Prostate gland (tissue), 2 donors: ENCODE measurements around the gene CHTOP. TPM values are rescaled to one million over a fixed set of nuclear protein-coding genes. Genes with fewer than 3 reads are reported as not detected.
A peak's percentile ranks its signal among the peaks of the same experiment; 100 is the strongest.

Source experiments
- DNase-seq: peaks from one replicate; pipeline ENCODE4 v3.0.0-alpha.2; 2019; ENCODE audit warnings: low spot score
- H3K27ac ChIP-seq, 2 donors: fragments of 200-600 bp; sonication (generic); 2 replicates each; pipeline ENCODE4 v1.5.1; 2017 to 2019
- H3K27me3 ChIP-seq: fragments of 200-600 bp; sonication (generic); replicated peaks from 2 replicates; pipeline ENCODE4 v1.5.1; 2019; ENCODE audit not compliant: insufficient read depth
- H3K36me3 ChIP-seq, 2 donors: fragments of 200-600 bp; sonication (generic); 1 replicate in 1 of 2; 2 replicates in 1 of 2; pipeline versions ENCODE4 v1.5.1 to v1.8.1; 2017 to 2019
- H3K4me1 ChIP-seq: fragments of 200-600 bp; sonication (generic); replicated peaks from 2 replicates; pipeline ENCODE4 v1.5.1; 2019
- H3K4me3 ChIP-seq, 2 donors: fragments of 200-600 bp; sonication (generic); 2 replicates each; pipeline ENCODE4 v1.5.1; 2017 to 2019
- H3K9me3 ChIP-seq: fragments of 200-600 bp; sonication (generic); 2 replicates; pipeline ENCODE4 v1.5.1; 2017
- CTCF ChIP-seq, 4 experiments: fragments of 200-600 bp in 2 of 4; fragments of 450-650 bp in 2 of 4; sonication (generic) in 2 of 4; IDR thresholded peaks; 1 replicate in 3 of 4; 2 replicates in 1 of 4; pipeline ENCODE4 v1.5.1; 2016 to 2019; ENCODE audit warnings: antibody characterized with exemption in 4 of 4, mild to moderate bottlenecking in 2 of 4, moderate library complexity in 2 of 4
- POLR2A ChIP-seq: fragments of 450-650 bp; IDR thresholded peaks from one replicate; pipeline ENCODE4 v1.6.1; 2016; ENCODE audit warnings: antibody characterized with exemption, mild to moderate bottlenecking
- POLR2AphosphoS5 ChIP-seq: sonication (generic); formaldehyde crosslinking; IDR thresholded peaks from one replicate; pipeline ENCODE4 v1.6.1; 2017; ENCODE audit warnings: antibody characterized with exemption
- WGBS: methylation state at CpG from one replicate; pipeline ENCODE4 v1.1.5; 2018; 5-methylcytosine and 5-hydroxymethylcytosine counted together
- intact Hi-C: fragments of 100-400 bp; cut with DNase I; formaldehyde crosslinking; loops from one replicate; pipeline ENCODE4 v1.14.2; 2022
- total RNA-seq, 2 donors: library from RNA; depleted of rRNA; stranded (reverse); fragments of >200 nt; gene quantifications; one replicate each; pipeline ENCODE4 v1.1.0, GENCODE V29; 2016

Gene CHTOP
- total RNA-seq, 2 donors from 2014 or later = 60.6 to 74.4 TPM

GRCh38 chr1:153619171-153619570 lies 14.7 kb upstream of the CHTOP start:
- DNase-seq = no peak
- TF ChIP-seq CTCF (IDR thresholded peaks at IDR 0.05) (no peak), POLR2A (no peak), POLR2AphosphoS5 (no peak)
- Histone ChIP-seq H3K4me1 (no peaks in the 10 kb centered on the region), H3K4me3 (no peak overlapping the region), H3K27me3 (no peaks in the 10 kb centered on the region), H3K9me3 (no peaks in the 10 kb centered on the region), H3K27ac (no peak overlapping the region), H3K36me3 (no peaks in the 10 kb centered on the region)
- WGBS = 89% methylated on average over 6 of the region's 6 CpGs
- intact Hi-C loops = no loop called here

- no peak for DNase-seq
- WGBS = 77% methylated on average over 7 of the region's 7 CpGs
- intact Hi-C loops = no loop called here
- Histone ChIP-seq H3K4me1 (peaks cover 5% of the 10 kb centered on the region), H3K27me3 (no peaks in the 10 kb centered on the region), H3K27ac (no peak overlapping the region), H3K9me3 (no peaks in the 10 kb centered on the region), H3K4me3 (no peak overlapping the region), H3K36me3 (no peaks in the 10 kb centered on the region)
- TF ChIP-seq POLR2AphosphoS5 (no peak), CTCF (IDR thresholded peaks at IDR 0.05) (no peak), POLR2A (no peak)
Measured at GRCh38 chr1:153623101-153623500, 10.8 kb upstream of the CHTOP start.

- Histone ChIP-seq H3K4me3 (no peak overlapping the region), H3K27ac (no peak overlapping the region)
- intact Hi-C loops = loop anchor here (5.0 kb wide), 1 partner anchor 53 kb away; no protein-coding TSS in a partner anchor
Measured at GRCh38 chr1:153624965-153625611, 8.8 kb upstream of the CHTOP start.

GRCh38 chr1:153626477-153626903 lies 7.4 kb upstream of the CHTOP start:
- intact Hi-C loops = loop anchor here (5.0 kb wide), 1 partner anchor 54 kb away; no protein-coding TSS in a partner anchor
- WGBS = 58% methylated on average over 2 of the region's 3 CpGs
- H3K4me3 ChIP-seq = peak overlapping the region; percentile 37 to 45
- no peaks in the 10 kb centered on the region for H3K9me3 ChIP-seq
- H3K27ac ChIP-seq = peak overlapping the region; percentile 84
- no peaks in the 10 kb centered on the region for H3K27me3 ChIP-seq
- no peaks in the 10 kb centered on the region for H3K36me3 ChIP-seq
- peaks cover 5% of the 10 kb centered on the region for H3K4me1 ChIP-seq
- no peak for TF ChIP-seq POLR2AphosphoS5
- TF ChIP-seq POLR2A = no peak
- no peak for TF ChIP-seq CTCF (IDR thresholded peaks at IDR 0.05)
- DNase-seq = no peak

More at GRCh38 chr1:153624965-153625611, 8.8 kb upstream of the CHTOP start:
- DNase-seq = no peak
- H3K36me3 ChIP-seq = no peaks in the 10 kb centered on the region
- 92% methylated on average over 10 of the region's 10 CpGs for WGBS
- H3K27me3 ChIP-seq = no peaks in the 10 kb centered on the region
- TF ChIP-seq CTCF (IDR thresholded peaks at IDR 0.05) (no peak), POLR2A (no peak), POLR2AphosphoS5 (no peak)
- H3K9me3 ChIP-seq = no peaks in the 10 kb centered on the region
- peaks cover 5% of the 10 kb centered on the region for H3K4me1 ChIP-seq
